Keratinocyte (primary cell): ENCODE data around the gene TSHZ1. TPM values are rescaled to one million over a fixed set of nuclear protein-coding genes. Genes with fewer than 3 reads are reported as not detected.

ENCODE experiments used
- DNase-seq: peaks from one replicate; pipeline ENCODE4 v3.0.0-alpha.2; 2011; ENCODE audit warnings: low read depth, missing footprints, low spot score
- FAIRE-seq: peaks from 2 replicates; lab custom pipeline; 2011; peaks lifted over from hg19 to GRCh38; lab: Jason Lieb, UNC
- H2AFZ ChIP-seq: 2 replicates; pipeline ENCODE4 v1.6.0; 2012; ENCODE audit warnings: low read length, control low read depth, inconsistent platforms; ENCODE audit not compliant: control insufficient read depth
- H3K27ac ChIP-seq: 2 replicates; pipeline ENCODE4 v1.5.1; 2011; ENCODE audit warnings: low read length; ENCODE audit not compliant: control insufficient read depth, insufficient read depth
- H3K27me3 ChIP-seq: 3 replicates; pipeline ENCODE4 v1.6.0; 2011; ENCODE audit warnings: low read length; ENCODE audit not compliant: control insufficient read depth, insufficient read depth; ENCODE audit errors: extremely low read depth
- H3K36me3 ChIP-seq, 2 experiments: 2 replicates in 1 of 2; 3 replicates in 1 of 2; pipeline ENCODE4 v1.5.1; 2011; ENCODE audit warnings: low read length in 2 of 2, mild to moderate bottlenecking in 1 of 2; ENCODE audit not compliant: control insufficient read depth in 2 of 2, insufficient read depth in 2 of 2; ENCODE audit errors: extremely low read depth in 1 of 2
- H3K4me1 ChIP-seq: 3 replicates; pipeline ENCODE4 v1.5.1; 2011; ENCODE audit warnings: low read length; ENCODE audit not compliant: control insufficient read depth, insufficient read depth; ENCODE audit errors: extremely low read depth
- H3K4me2 ChIP-seq: 3 replicates; pipeline ENCODE4 v1.6.0; 2011; ENCODE audit warnings: low read depth, low read length; ENCODE audit not compliant: control insufficient read depth, insufficient read depth; ENCODE audit errors: extremely low read depth
- H3K4me3 ChIP-seq, 3 experiments: fragments of 200-600 bp in 1 of 3; sonication (generic) in 1 of 3; 2 replicates in 2 of 3; 3 replicates in 1 of 3; pipeline ENCODE4 v1.5.1; 2011 to 2016; ENCODE audit warnings: low read length in 3 of 3, mild to moderate bottlenecking in 3 of 3, control low read depth in 2 of 3, inconsistent platforms in 1 of 3, low read depth in 1 of 3, mixed read lengths in 1 of 3, mixed run types in 1 of 3, moderate library complexity in 1 of 3; ENCODE audit not compliant: control insufficient read depth in 2 of 3, insufficient read depth in 2 of 3; ENCODE audit errors: extremely low read depth in 1 of 3
- H3K79me2 ChIP-seq: 2 replicates; pipeline ENCODE4 v1.6.0; 2012; ENCODE audit warnings: low read length; ENCODE audit not compliant: control insufficient read depth, insufficient read depth
- H3K9ac ChIP-seq: 3 replicates; pipeline ENCODE4 v1.6.0; 2011; ENCODE audit warnings: low read length; ENCODE audit not compliant: control insufficient read depth, insufficient read depth; ENCODE audit errors: extremely low read depth
- H3K9me1 ChIP-seq: 3 replicates; pipeline ENCODE4 v1.6.0; 2011; ENCODE audit warnings: low read length; ENCODE audit not compliant: control insufficient read depth, insufficient read depth; ENCODE audit errors: extremely low read depth
- H3K9me3 ChIP-seq: 2 replicates; pipeline ENCODE4 v1.5.1; 2012; ENCODE audit warnings: low read depth, low read length; ENCODE audit not compliant: control insufficient read depth
- H4K20me1 ChIP-seq: 3 replicates; pipeline ENCODE4 v1.6.0; 2011; ENCODE audit warnings: low read length; ENCODE audit not compliant: control insufficient read depth, insufficient read depth; ENCODE audit errors: extremely low read depth
- CTCF ChIP-seq, 3 experiments: IDR thresholded peaks in 1 of 3; conservative IDR thresholded peaks in 1 of 3; optimal IDR thresholded peaks in 1 of 3; 2 replicates in 2 of 3; 3 replicates in 1 of 3; pipeline versions ENCODE3 to v1.5.1; 2011; ENCODE audit warnings: low read length in 3 of 3, mild to moderate bottlenecking in 3 of 3, moderate library complexity in 2 of 3, control low read depth in 1 of 3, inconsistent platforms in 1 of 3; ENCODE audit not compliant: insufficient read depth in 2 of 3; ENCODE audit errors: extremely low read depth in 1 of 3
- EZH2 ChIP-seq: IDR thresholded peaks from one replicate; pipeline ENCODE4 v1.6.1; 2012; ENCODE audit warnings: inconsistent platforms, mild to moderate bottlenecking, low read length, moderate library complexity
- dilution Hi-C: fragments of 300-500 bp; cut with MboI; formaldehyde crosslinking; loops from one replicate; pipeline ENCODE4 v1.7.0; 2020; ENCODE audit warnings: low sequenced_read_pairs; ENCODE audit not compliant: extremely low pct_ligation_motif_present
- polyA plus RNA-seq, 5 experiments: library from polyadenylated mRNA; depleted of rRNA in 3 of 5; stranded (reverse) in 3 of 5; stranded (forward) in 1 of 5; unstranded in 1 of 5; fragments of >200 nt; gene quantifications; 1 replicate in 1 of 5; 2 replicates in 3 of 5; 3 replicates in 1 of 5; pipeline versions ENCODE4 v1.2.1 to v1.2.3, GENCODE V29; 2011 to 2012; ENCODE audit warnings: missing spikeins in 2 of 5, low read depth in 1 of 5, low replicate concordance in 1 of 5

The TSHZ1 gene
- polyA plus RNA-seq, 1 donor (not counting 4 experiments of a cell fraction or from before 2014, with no cell fraction given) = 2.2 TPM

- peaks cover 2 to 7% of the 10 kb centered on the region in 2 experiments for H3K36me3 ChIP-seq
- TF ChIP-seq EZH2 (no peak), CTCF (optimal IDR thresholded peaks at IDR 0.05 in 1 of 3, IDR thresholded peaks at IDR 0.05 in 1 of 3, conservative IDR thresholded peaks at IDR 0.05 in 1 of 3; ENCODE audit: extremely low read depth in 1 of 3, insufficient read depth in 2 of 3, low read length in 3 of 3) (no peak)
- DNase-seq = no peak
- H4K20me1 ChIP-seq = no peaks in the 10 kb centered on the region
- H2AFZ ChIP-seq = no peak overlapping the region
- no peaks in the 10 kb centered on the region for H3K27me3 ChIP-seq
- no peak overlapping the region for H3K9ac ChIP-seq
- H3K9me1 ChIP-seq = no peaks in the 10 kb centered on the region
- peaks cover 20% of the 10 kb centered on the region for H3K79me2 ChIP-seq
- peaks cover 10% of the 10 kb centered on the region for H3K4me1 ChIP-seq
- dilution Hi-C loops = no loop called here
- H3K27ac ChIP-seq = no peak overlapping the region
- no peak overlapping the region for H3K4me3 ChIP-seq
- no peak overlapping the region for H3K4me2 ChIP-seq
- no peak for FAIRE-seq
- no peaks in the 10 kb centered on the region for H3K9me3 ChIP-seq
Measured at GRCh38 chr18:75200071-75200470, 10.5 kb upstream of the TSHZ1 start.

GRCh38 chr18:75200605-75201280 lies 9.9 kb upstream of the TSHZ1 start:
- Histone ChIP-seq H3K27me3 (no peaks in the 10 kb centered on the region), H3K4me1 (peaks cover 13% of the 10 kb centered on the region), H3K27ac (no peak overlapping the region), H2AFZ (no peak overlapping the region), H3K79me2 (peaks cover 27% of the 10 kb centered on the region), H3K4me2 (no peak overlapping the region), H3K9me1 (no peaks in the 10 kb centered on the region), H3K9me3 (no peaks in the 10 kb centered on the region), H3K36me3 (peaks cover 2 to 7% of the 10 kb centered on the region in 2 experiments), H3K9ac (no peak overlapping the region), H4K20me1 (no peaks in the 10 kb centered on the region), H3K4me3 (no peak overlapping the region)
- FAIRE-seq (no peak), DNase-seq (no peak)
- dilution Hi-C loops = no loop called here
- TF ChIP-seq CTCF (optimal IDR thresholded peaks at IDR 0.05 in 1 of 3, IDR thresholded peaks at IDR 0.05 in 1 of 3, conservative IDR thresholded peaks at IDR 0.05 in 1 of 3; ENCODE audit: extremely low read depth in 1 of 3, insufficient read depth in 2 of 3, low read length in 3 of 3) = no peak
- TF ChIP-seq EZH2 = no peak
